RWPE2 (cell line): ENCODE results near the gene HTRA3.

Source experiments
- ATAC-seq: fragments of 200-7000 bp; cut with Tn5 transposase; 3 replicates; pipeline ENCODE4 v1.9.1; 2021; ENCODE audit warnings: low read depth
- DNase-seq: peaks from one replicate; pipeline ENCODE4 v3.0.0-alpha.2; 2020; ENCODE audit warnings: low spot score
- H3K27ac ChIP-seq: fragments of 450-650 bp; 2 replicates; pipeline ENCODE4 v1.5.1; 2017; ENCODE audit warnings: mild to moderate bottlenecking; ENCODE audit not compliant: poor library complexity, severe bottlenecking
- H3K27me3 ChIP-seq: fragments of 250-450 bp; sonication (Bioruptor Pico); 2 replicates; pipeline ENCODE4 v1.5.1; 2021; ENCODE audit warnings: mild to moderate bottlenecking, moderate library complexity; ENCODE audit not compliant: insufficient read depth, poor library complexity, severe bottlenecking
- H3K36me3 ChIP-seq: fragments of 250-450 bp; sonication (Bioruptor Pico); 2 replicates; pipeline ENCODE4 v1.5.1; 2020; ENCODE audit warnings: low read depth, mild to moderate bottlenecking, moderate library complexity
- H3K4me1 ChIP-seq: fragments of 250-450 bp; sonication (Bioruptor Pico); 2 replicates; pipeline ENCODE4 v1.5.1; 2021; ENCODE audit warnings: mild to moderate bottlenecking, moderate library complexity; ENCODE audit not compliant: insufficient read depth, poor library complexity, severe bottlenecking
- H3K4me3 ChIP-seq: fragments of 250-450 bp; sonication (Bioruptor Pico); 2 replicates; pipeline ENCODE4 v1.5.1; 2021; ENCODE audit warnings: mild to moderate bottlenecking, moderate library complexity; ENCODE audit not compliant: severe bottlenecking
- H3K9me3 ChIP-seq: fragments of 250-450 bp; sonication (Bioruptor Pico); 2 replicates; pipeline ENCODE4 v1.5.1; 2021; ENCODE audit warnings: mild to moderate bottlenecking, moderate library complexity; ENCODE audit not compliant: severe bottlenecking
- CTCF ChIP-seq: fragments of 450-650 bp; IDR thresholded peaks from one replicate; pipeline ENCODE4 v1.5.1; 2017; ENCODE audit warnings: mild to moderate bottlenecking, moderate library complexity; ENCODE audit not compliant: poor library complexity, severe bottlenecking

Gene HTRA3

DNA sequence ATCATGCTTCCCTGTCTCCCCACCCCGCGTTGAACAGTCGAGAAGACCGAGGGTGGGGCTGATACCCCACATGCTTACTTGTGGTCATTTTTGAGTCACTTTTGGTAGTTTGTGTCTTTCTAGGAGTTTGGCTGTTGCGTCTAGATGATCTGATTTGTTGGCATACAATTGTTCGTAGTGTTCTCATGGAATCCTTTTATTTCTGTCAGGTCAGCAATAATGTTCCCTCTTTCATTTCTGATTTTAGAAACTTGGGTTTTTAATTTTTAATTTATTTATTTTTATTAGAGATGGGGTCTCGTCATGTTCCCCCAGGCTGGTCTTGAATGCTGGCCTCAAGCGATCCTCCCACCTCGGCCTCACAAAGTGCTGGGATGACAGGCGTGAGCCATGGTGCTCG is 39.5 kb upstream of the HTRA3 start:
- Histone ChIP-seq H3K27ac (no peak overlapping the region), H3K9me3 (no peaks in the 10 kb centered on the region), H3K4me1 (peaks cover 5% of the 10 kb centered on the region), H3K27me3 (no peaks in the 10 kb centered on the region), H3K4me3 (no peak overlapping the region), H3K36me3 (peaks cover 91% of the 10 kb centered on the region)
- TF ChIP-seq CTCF, result no peak
- ATAC-seq (no peak), DNase-seq (no peak)

- no peak overlapping the region for H3K27ac ChIP-seq
- no peak for TF ChIP-seq CTCF
- ATAC-seq (no peak), DNase-seq (no peak)
- H3K27me3 ChIP-seq, result no peaks in the 10 kb centered on the region
- H3K36me3 ChIP-seq, result peaks cover 91% of the 10 kb centered on the region
- no peaks in the 10 kb centered on the region for H3K9me3 ChIP-seq
- H3K4me1 ChIP-seq, result peaks cover 5% of the 10 kb centered on the region
- H3K4me3 ChIP-seq, result no peak overlapping the region
These were observed 38.7 kb upstream of the HTRA3 start for GRCh38 chr4:8230891-8231290.

DNA sequence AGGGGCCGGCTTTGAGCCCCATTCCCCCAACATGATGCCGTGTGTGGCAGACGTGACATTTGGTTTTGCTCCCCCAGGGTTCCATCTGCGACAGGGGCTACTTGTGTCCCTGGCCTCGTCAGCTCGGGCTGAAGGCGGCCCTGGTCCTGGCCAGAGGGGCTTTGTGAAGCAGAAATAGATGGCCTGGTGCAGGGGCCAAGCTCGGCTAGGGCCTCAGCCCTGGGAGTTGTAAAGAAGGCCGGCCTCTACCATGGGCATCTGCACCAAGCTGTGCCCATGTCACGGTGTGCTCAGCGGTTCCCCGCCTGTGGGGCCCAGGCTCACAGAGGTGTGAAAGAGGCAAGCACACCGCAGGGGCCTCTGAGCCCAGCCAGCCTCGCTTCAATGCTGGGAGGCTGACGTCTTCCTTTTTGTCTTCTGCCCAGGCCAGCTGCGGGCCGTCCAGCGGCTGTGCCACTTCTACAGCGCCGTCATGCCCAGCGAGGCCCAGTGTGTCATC is 38.0 kb upstream of the HTRA3 start:
- Histone ChIP-seq H3K27me3 (no peaks in the 10 kb centered on the region), H3K36me3 (peaks cover 91% of the 10 kb centered on the region), H3K27ac (no peak overlapping the region), H3K4me1 (peaks cover 5% of the 10 kb centered on the region), H3K9me3 (no peaks in the 10 kb centered on the region), H3K4me3 (no peak overlapping the region)
- DNase-seq (no peak), ATAC-seq (no peak)
- TF ChIP-seq CTCF, result no peak

- TF ChIP-seq CTCF, result no peak
- ATAC-seq, result no peak
- H3K27ac ChIP-seq, result no peak overlapping the region
These were observed 36.8 kb upstream of the HTRA3 start for GRCh38 chr4:8232748-8233147.

DNA sequence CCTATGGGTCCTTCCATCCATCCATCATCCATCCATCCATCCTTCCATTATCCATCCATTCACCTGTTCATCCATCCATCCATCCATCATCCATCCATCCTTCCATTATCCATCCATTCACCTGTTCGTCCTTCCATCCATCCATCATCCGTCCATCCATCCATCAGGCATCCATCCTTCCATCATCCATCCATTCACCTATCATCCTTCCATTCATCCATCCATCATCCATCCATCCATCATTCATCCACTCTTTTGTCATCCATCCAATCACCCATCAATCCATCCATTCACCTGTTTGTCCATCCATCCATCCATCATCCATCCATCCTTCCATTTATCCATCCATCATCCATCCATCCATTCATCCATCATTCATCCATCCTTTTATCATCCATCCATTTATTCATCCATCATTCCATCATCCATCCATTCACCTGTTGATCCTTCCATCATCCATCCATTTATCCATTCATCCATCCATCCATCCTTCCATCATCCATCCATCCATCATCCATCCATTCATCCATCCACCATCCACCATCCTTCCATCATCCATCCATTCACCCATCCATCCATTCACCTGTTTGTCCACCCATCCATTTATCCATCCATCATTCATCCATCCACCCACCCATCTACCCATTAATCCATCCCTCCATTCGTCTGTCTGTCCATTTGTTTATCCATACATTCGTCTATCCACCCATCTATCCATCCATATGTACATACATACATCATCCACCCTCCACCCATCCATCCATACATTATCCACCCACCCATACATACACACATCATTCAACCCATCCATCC is 35.7 kb upstream of the HTRA3 start:
- no peak for ATAC-seq

More at GRCh38 chr4:8232748-8233147, 36.8 kb upstream of the HTRA3 start:
- Histone ChIP-seq H3K4me1 (peaks cover 5% of the 10 kb centered on the region), H3K4me3 (no peak overlapping the region), H3K27me3 (no peaks in the 10 kb centered on the region), H3K36me3 (peaks cover 91% of the 10 kb centered on the region), H3K9me3 (no peaks in the 10 kb centered on the region)
- no peak for DNase-seq

More for the DNA sequence above, 35.7 kb upstream of the HTRA3 start:
- no peak overlapping the region for H3K4me3 ChIP-seq
- no peak overlapping the region for H3K27ac ChIP-seq
- TF ChIP-seq CTCF, result no peak
- H3K4me1 ChIP-seq, result no peaks in the 10 kb centered on the region
- no peaks in the 10 kb centered on the region for H3K9me3 ChIP-seq
- DNase-seq, result no peak
- no peaks in the 10 kb centered on the region for H3K27me3 ChIP-seq
- H3K36me3 ChIP-seq, result peaks cover 91% of the 10 kb centered on the region
